OCI-LY7 (cell line): ENCODE results near the gene TMED7.

ENCODE experiments used
- EZH2phosphoT487 ChIP-seq: fragments of 200-600 bp; sonication (generic); IDR thresholded peaks from 2 replicates; pipeline ENCODE4 v1.6.1; 2018; ENCODE audit warnings: low read depth, borderline replicate concordance, mild to moderate bottlenecking, mixed run types, antibody characterized with exemption, low read length, moderate library complexity, mixed read lengths
- TF ChIP-seq, protein P1 (sequence below): fragments of 200-600 bp; sonication (generic); conservative IDR thresholded peaks from 2 replicates; pipeline ENCODE4 v1.5.1; 2014; ENCODE audit warnings: mild to moderate bottlenecking, antibody characterized with exemption, low read length, moderate library complexity, mixed read lengths

DNA sequence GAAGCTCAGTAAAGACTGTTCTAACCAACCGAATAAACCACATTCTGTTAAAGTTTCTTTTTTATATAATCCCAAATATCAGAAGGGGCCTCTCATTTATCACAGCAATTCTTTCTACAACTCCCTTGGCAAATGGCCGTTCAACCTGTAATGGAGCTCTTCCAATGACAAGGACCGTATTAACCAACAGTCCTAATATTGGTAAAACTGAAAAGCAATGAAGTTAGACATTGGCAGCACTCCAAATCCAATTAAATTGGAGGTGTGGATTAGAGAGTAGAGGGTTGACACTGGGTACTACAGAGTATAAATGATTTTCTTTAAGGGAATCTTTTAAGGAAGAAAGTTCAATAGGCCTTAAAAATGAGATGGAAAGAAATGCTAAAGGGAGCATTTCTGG, 842 bp downstream of the TMED7 start:
- TF ChIP-seq, protein P1, sequence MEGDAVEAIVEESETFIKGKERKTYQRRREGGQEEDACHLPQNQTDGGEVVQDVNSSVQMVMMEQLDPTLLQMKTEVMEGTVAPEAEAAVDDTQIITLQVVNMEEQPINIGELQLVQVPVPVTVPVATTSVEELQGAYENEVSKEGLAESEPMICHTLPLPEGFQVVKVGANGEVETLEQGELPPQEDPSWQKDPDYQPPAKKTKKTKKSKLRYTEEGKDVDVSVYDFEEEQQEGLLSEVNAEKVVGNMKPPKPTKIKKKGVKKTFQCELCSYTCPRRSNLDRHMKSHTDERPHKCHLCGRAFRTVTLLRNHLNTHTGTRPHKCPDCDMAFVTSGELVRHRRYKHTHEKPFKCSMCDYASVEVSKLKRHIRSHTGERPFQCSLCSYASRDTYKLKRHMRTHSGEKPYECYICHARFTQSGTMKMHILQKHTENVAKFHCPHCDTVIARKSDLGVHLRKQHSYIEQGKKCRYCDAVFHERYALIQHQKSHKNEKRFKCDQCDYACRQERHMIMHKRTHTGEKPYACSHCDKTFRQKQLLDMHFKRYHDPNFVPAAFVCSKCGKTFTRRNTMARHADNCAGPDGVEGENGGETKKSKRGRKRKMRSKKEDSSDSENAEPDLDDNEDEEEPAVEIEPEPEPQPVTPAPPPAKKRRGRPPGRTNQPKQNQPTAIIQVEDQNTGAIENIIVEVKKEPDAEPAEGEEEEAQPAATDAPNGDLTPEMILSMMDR = no peak
- no peak for TF ChIP-seq EZH2phosphoT487
